Prostate gland (tissue), 2 donors: Measurements from ENCODE around the gene SLC24A3. TPM values are rescaled to one million over a fixed set of nuclear protein-coding genes. Genes with fewer than 3 reads are reported as not detected.

ENCODE experiments used
- DNase-seq: peaks from one replicate; pipeline ENCODE4 v3.0.0-alpha.2; 2019; ENCODE audit warnings: low spot score
- H3K27ac ChIP-seq, 2 donors: fragments of 200-600 bp; sonication (generic); 2 replicates each; pipeline ENCODE4 v1.5.1; 2017 to 2019
- H3K27me3 ChIP-seq: fragments of 200-600 bp; sonication (generic); replicated peaks from 2 replicates; pipeline ENCODE4 v1.5.1; 2019; ENCODE audit not compliant: insufficient read depth
- H3K36me3 ChIP-seq, 2 donors: fragments of 200-600 bp; sonication (generic); 1 replicate in 1 of 2; 2 replicates in 1 of 2; pipeline versions ENCODE4 v1.5.1 to v1.8.1; 2017 to 2019
- H3K4me1 ChIP-seq: fragments of 200-600 bp; sonication (generic); replicated peaks from 2 replicates; pipeline ENCODE4 v1.5.1; 2019
- H3K4me3 ChIP-seq, 2 donors: fragments of 200-600 bp; sonication (generic); 2 replicates each; pipeline ENCODE4 v1.5.1; 2017 to 2019
- H3K9me3 ChIP-seq: fragments of 200-600 bp; sonication (generic); 2 replicates; pipeline ENCODE4 v1.5.1; 2017
- POLR2A ChIP-seq: fragments of 450-650 bp; IDR thresholded peaks from one replicate; pipeline ENCODE4 v1.6.1; 2016; ENCODE audit warnings: antibody characterized with exemption, mild to moderate bottlenecking
- POLR2AphosphoS5 ChIP-seq: sonication (generic); formaldehyde crosslinking; IDR thresholded peaks from one replicate; pipeline ENCODE4 v1.6.1; 2017; ENCODE audit warnings: antibody characterized with exemption
- WGBS: methylation state at CpG from one replicate; pipeline ENCODE4 v1.1.5; 2018; 5-methylcytosine and 5-hydroxymethylcytosine counted together
- intact Hi-C: fragments of 100-400 bp; cut with DNase I; formaldehyde crosslinking; loops from one replicate; pipeline ENCODE4 v1.14.2; 2022
- total RNA-seq, 2 donors: library from RNA; depleted of rRNA; stranded (reverse); fragments of >200 nt; gene quantifications; one replicate each; pipeline ENCODE4 v1.1.0, GENCODE V29; 2016
- TF ChIP-seq, protein P1 (sequence below), 4 experiments: fragments of 200-600 bp in 2 of 4; fragments of 450-650 bp in 2 of 4; sonication (generic) in 2 of 4; IDR thresholded peaks; 1 replicate in 3 of 4; 2 replicates in 1 of 4; pipeline ENCODE4 v1.5.1; 2016 to 2019; ENCODE audit warnings: antibody characterized with exemption in 4 of 4, mild to moderate bottlenecking in 2 of 4, moderate library complexity in 2 of 4

Gene SLC24A3
- total RNA-seq, 2 donors from 2014 or later = 4.6 to 8.0 TPM

DNA sequence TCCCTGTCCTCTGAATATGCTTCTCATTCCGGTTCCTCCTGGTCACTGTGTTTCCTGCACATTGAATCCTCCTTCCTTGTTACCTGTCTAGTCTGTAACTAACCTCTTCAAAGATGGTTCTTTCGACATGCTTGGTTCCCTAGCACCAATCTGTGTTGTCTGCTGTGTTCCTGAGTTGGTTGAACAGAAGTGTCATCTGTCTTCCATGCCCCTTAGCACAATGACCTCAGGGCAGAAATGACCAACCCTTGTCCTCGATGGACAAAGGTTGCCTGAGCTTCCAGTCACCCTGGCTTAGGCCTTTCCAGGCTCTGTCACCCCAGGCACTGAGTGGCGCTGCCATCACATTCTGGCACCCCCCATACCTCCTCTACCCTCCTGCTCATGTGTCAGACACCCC, 278.8 kb downstream of the SLC24A3 start:
- intact Hi-C loops = no loop called here
- Histone ChIP-seq H3K36me3 (no peaks in the 10 kb centered on the region), H3K27me3 (no peaks in the 10 kb centered on the region), H3K27ac (no peak overlapping the region), H3K4me1 (no peaks in the 10 kb centered on the region), H3K9me3 (no peaks in the 10 kb centered on the region), H3K4me3 (no peak overlapping the region)
- DNase-seq = no peak
- WGBS = 92% methylated on average over 4 of the region's 4 CpGs
- TF ChIP-seq POLR2A (no peak), POLR2AphosphoS5 (no peak)
- TF ChIP-seq, protein P1, sequence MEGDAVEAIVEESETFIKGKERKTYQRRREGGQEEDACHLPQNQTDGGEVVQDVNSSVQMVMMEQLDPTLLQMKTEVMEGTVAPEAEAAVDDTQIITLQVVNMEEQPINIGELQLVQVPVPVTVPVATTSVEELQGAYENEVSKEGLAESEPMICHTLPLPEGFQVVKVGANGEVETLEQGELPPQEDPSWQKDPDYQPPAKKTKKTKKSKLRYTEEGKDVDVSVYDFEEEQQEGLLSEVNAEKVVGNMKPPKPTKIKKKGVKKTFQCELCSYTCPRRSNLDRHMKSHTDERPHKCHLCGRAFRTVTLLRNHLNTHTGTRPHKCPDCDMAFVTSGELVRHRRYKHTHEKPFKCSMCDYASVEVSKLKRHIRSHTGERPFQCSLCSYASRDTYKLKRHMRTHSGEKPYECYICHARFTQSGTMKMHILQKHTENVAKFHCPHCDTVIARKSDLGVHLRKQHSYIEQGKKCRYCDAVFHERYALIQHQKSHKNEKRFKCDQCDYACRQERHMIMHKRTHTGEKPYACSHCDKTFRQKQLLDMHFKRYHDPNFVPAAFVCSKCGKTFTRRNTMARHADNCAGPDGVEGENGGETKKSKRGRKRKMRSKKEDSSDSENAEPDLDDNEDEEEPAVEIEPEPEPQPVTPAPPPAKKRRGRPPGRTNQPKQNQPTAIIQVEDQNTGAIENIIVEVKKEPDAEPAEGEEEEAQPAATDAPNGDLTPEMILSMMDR (IDR thresholded peaks at IDR 0.05) = no peak

DNA sequence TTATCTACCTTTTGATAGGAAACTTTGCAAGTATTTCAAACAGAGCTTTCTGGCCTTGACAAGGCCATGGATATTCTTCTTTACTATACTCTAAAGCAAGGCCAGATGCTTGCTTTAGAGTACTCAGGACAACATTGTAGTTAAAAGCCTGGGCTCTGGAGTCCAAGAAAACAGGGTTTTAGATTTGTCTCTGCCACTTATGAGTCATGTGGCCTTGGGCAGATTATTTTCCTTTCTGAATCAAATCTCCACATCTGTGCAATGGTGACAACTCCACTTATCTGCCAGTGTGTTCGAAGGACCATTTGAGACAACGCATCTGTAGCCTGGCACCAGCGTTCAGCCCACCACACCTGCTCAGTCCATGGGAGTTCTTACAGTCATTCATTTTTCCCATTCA, 279.7 kb downstream of the SLC24A3 start:
- H3K27me3 ChIP-seq = no peaks in the 10 kb centered on the region
- H3K36me3 ChIP-seq = no peaks in the 10 kb centered on the region
- DNase-seq = no peak
- no peak for TF ChIP-seq POLR2AphosphoS5
- TF ChIP-seq POLR2A = no peak
- TF ChIP-seq, protein P1 (IDR thresholded peaks at IDR 0.05) = no peak
- H3K9me3 ChIP-seq = no peaks in the 10 kb centered on the region
- WGBS = 83% methylated on average over 3 of the region's 3 CpGs
- intact Hi-C loops = no loop called here
- H3K27ac ChIP-seq = no peak overlapping the region
- no peaks in the 10 kb centered on the region for H3K4me1 ChIP-seq
- H3K4me3 ChIP-seq = no peak overlapping the region

DNA sequence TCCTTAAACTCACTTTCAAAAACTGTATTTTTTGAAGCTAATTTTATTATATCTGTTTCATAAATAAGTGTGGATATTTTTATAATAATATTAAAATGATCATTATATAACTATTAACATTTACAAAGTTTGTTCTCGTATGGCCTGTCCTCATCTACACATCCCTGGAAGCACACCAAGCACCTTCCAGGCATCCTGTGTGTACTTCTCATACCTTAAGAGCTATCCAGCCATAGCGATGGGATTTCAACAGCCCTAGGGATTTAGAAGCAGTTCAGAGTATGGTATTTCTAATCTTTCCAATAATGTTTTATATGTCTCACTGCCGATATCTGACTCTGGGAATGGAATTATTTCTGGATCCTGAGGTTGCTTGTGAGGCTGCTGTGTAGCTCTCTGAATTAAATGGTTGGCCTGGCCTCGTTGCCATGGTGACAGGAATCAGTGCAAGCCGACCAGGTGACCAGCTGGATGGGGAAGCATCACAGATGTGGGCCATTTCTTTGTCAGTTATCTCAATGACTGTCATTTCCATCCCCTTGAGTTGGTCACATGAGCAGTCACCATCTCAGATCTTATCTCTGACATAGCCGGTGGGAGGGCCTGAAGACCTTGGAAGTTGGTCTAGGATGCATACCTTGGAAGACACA, 280.4 kb downstream of the SLC24A3 start:
- WGBS = 58% methylated on average over 6 of the region's 6 CpGs
- intact Hi-C loops = no loop called here
- no peak for DNase-seq

DNA sequence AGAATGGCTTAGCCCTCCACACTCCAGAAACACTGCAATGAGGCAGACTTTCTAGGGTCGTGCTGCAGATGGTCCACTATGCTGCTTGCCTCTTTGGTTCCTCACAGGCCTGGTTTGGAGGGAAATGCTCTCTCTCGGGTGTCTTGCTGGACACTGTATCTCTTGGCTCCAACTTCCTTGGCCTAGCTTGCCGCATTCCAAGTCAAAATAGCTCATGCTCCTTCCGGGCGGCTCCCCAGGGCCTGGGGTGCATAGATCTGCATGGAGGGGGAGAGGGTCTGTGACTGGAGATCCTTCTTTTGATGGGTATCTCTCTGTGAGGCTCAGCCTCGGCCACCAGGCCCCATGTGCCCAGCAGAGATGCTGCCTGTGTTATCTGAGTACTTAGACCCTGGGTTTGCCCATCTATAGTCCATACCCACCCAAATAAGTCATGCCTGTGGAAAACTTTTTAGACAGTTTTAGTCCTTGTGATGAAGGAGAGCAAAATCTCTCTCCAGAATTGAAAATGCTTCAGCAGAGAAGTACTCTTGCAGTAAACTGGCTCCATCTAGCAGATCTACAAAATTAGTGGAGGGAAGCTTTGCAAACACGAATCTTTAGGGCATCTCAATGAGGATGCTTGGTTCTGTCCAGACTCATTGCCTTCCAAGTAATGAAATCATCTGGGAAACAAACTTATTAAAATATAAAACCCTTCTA, 281.5 kb downstream of the SLC24A3 start:
- intact Hi-C loops = no loop called here
- DNase-seq = no peak
- no peaks in the 10 kb centered on the region for H3K9me3 ChIP-seq
- H3K36me3 ChIP-seq = no peaks in the 10 kb centered on the region
- H3K27me3 ChIP-seq = no peaks in the 10 kb centered on the region
- no peak overlapping the region for H3K4me3 ChIP-seq
- no peak for TF ChIP-seq POLR2A
- TF ChIP-seq, protein P1 (IDR thresholded peaks at IDR 0.05) = no peak
- TF ChIP-seq POLR2AphosphoS5 = no peak
- no peak overlapping the region for H3K27ac ChIP-seq
- WGBS = 77% methylated on average over 7 of the region's 7 CpGs
- H3K4me1 ChIP-seq = no peaks in the 10 kb centered on the region

More for the DNA sequence above, 280.4 kb downstream of the SLC24A3 start:
- TF ChIP-seq, protein P1 (IDR thresholded peaks at IDR 0.05) = no peak
- no peak for TF ChIP-seq POLR2AphosphoS5
- TF ChIP-seq POLR2A = no peak
- no peaks in the 10 kb centered on the region for H3K27me3 ChIP-seq
- H3K4me1 ChIP-seq = no peaks in the 10 kb centered on the region
- H3K36me3 ChIP-seq = no peaks in the 10 kb centered on the region
- H3K27ac ChIP-seq = no peak overlapping the region
- H3K9me3 ChIP-seq = no peaks in the 10 kb centered on the region
- H3K4me3 ChIP-seq = no peak overlapping the region
